Renal cortex interstitium (tissue), 11 donors: ENCODE results near the gene TMEM94. TPM values are rescaled to one million over a fixed set of nuclear protein-coding genes. Genes with fewer than 3 reads are reported as not detected.

ENCODE experiments used
- DNase-seq, 11 donors: peaks; one replicate each; pipeline ENCODE4 v3.0.0-alpha.2; 2013; ENCODE audit warnings: low read depth in 9 of 11, low spot score in 4 of 11; ENCODE audit errors: extremely low read depth in 1 of 11
- polyA plus RNA-seq, 3 donors: library from polyadenylated mRNA; unstranded; fragments of 120-200 nt; gene quantifications; one replicate each; pipeline ENCODE4 v1.2.1, GENCODE V29; 2013; ENCODE audit not compliant: insufficient read length in 3 of 3

The TMEM94 gene
- polyA plus RNA-seq, 3 donors, result 91.6 to 101 (median 96.7) TPM

- DNase-seq, result no peak
Measured at GRCh38 chr17:75503976-75504346, 47.5 kb downstream of the TMEM94 start.

GRCh38 chr17:75504347-75505151 is 48.1 kb downstream of the TMEM94 start:
- no peak for DNase-seq

- DNase-seq, result no peak
Measured at GRCh38 chr17:75505152-75505409, 48.6 kb downstream of the TMEM94 start.

- DNase-seq, result no peak
Measured at GRCh38 chr17:75505640-75506039, 49.2 kb downstream of the TMEM94 start.

GRCh38 chr17:75506134-75506533 is 49.7 kb downstream of the TMEM94 start:
- no peak for DNase-seq

GRCh38 chr17:75506888-75507287 is 50.5 kb downstream of the TMEM94 start:
- DNase-seq, result no peak

- no peak for DNase-seq
Measured at GRCh38 chr17:75507733-75508719, 51.6 kb downstream of the TMEM94 start.

- DNase-seq, result no peak
Measured at GRCh38 chr17:75508931-75509361, 52.5 kb downstream of the TMEM94 start.

- DNase-seq, result no peak
Measured at GRCh38 chr17:75509528-75510258, 53.3 kb downstream of the TMEM94 start.

GRCh38 chr17:75511270-75511609 is 54.8 kb downstream of the TMEM94 start:
- DNase-seq, result no peak

GRCh38 chr17:75511610-75512575 is 55.5 kb downstream of the TMEM94 start:
- no peak for DNase-seq

GRCh38 chr17:75512926-75513640 is 56.6 kb downstream of the TMEM94 start:
- DNase-seq, result no peak

GRCh38 chr17:75513641-75514000 is 57.2 kb downstream of the TMEM94 start:
- DNase-seq, result no peak

- no peak for DNase-seq
Measured at GRCh38 chr17:75514299-75514918, 58.0 kb downstream of the TMEM94 start.

GRCh38 chr17:75514919-75515495 is 58.6 kb downstream of the TMEM94 start:
- no peak for DNase-seq

GRCh38 chr17:75515496-75516254 is 59.2 kb downstream of the TMEM94 start, which contains the start of gene CASKIN2:
Gene CASKIN2, minus strand, starts transcription at chr17:75515537. Its CDS starts 1,733 bp downstream, at chr17:75513804.
- DNase-seq, result peak; percentile 81 to 94 (median 92)
